NCI-H187 (cell line): ENCODE results near the gene KIF12.

Experiments
- DNase-seq, 2 experiments: peaks; one replicate each; lab custom pipeline; 2025; lab: John Stamatoyannopoulos, UW

The KIF12 gene

GRCh38 chr9:114123031-114123977 is 24.2 kb upstream of the KIF12 start:
- DNase-seq: no peak

GRCh38 chr9:114122136-114123027 is 23.3 kb upstream of the KIF12 start:
- DNase-seq: no peak

GRCh38 chr9:114121227-114122135 is 22.4 kb upstream of the KIF12 start:
- no peak for DNase-seq

DNA sequence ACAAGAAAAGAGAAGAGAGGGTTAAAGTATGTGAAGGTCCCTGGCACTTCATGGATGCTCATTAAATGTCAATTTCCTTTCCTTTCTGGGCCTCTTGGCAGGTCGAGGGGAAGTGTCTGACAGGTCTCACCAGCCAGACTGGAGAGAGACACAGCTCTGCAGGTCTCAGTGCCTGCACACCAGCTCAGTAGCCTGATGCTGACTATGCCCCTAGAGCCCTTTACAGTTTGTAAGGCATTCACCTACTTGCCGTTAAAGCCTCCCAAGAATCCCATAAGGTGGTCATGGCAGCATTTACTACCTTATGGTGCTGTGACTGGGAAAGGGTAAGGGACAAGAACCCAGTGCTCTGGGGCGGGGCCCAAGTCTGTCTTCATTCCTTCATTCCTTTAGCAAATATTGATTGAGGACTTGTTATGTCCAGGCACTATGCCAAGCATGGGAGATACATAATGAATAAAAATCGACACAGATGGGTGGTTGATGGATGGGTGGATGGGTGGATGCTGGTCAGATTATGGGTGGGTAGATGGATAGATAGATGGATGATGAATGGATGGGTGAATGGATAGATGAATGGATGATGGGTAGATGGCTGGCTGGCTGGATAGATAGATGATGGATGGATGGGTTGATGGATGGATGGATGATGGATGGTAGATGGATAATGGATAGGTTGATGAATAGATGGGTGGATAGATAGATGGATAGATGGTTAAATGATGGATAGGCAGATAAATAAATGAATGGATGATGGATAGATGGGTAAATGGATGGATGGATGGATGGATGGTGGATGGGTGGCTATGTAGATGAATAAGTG is 21.3 kb upstream of the KIF12 start:
- no peak for DNase-seq

GRCh38 chr9:114119242-114120191 is 20.4 kb upstream of the KIF12 start:
- DNase-seq: no peak

DNA sequence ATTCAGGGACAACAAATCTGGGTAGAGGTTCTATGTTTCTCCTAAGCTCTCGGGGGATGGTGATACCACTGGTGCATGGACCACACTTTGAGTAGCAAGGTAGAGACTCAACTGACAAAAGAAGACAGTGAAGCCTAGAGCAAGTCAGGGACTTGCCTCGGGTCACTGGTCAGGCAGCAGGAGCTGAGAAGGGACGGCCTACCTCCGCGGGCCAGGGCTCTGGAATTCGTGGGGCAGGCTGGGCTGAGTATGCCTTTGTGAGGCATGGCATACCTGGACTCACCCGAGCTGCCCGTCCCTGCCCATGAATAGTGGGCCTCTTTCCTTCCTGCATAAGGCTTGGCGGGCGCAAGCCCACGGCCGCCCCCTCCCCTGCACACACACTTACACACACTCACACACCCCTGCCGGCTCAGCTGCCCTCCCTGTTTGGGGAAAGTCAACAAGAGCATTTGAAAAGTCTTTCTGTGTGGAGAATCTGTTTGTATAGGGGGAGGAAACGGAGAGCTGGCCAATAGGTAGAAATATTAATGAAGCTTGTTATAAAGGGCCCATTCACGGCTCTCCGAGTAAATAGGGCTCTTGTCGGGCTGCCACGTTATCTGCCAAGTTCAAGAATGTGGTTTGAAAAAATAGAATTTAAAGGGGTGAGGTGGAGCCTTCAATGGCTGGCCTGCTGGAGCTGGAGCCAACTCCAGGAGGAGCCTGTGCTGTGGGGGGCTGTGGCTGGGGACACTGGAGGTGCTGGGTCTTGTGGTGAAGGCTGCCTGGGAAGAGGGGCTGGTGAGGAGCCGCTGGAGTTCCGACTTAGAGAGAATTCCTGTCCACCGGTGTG is 19.1 kb upstream of the KIF12 start:
- DNase-seq: no peak

- DNase-seq: no peak
Observed at GRCh38 chr9:114117614-114117995, 18.5 kb upstream of the KIF12 start.

DNA sequence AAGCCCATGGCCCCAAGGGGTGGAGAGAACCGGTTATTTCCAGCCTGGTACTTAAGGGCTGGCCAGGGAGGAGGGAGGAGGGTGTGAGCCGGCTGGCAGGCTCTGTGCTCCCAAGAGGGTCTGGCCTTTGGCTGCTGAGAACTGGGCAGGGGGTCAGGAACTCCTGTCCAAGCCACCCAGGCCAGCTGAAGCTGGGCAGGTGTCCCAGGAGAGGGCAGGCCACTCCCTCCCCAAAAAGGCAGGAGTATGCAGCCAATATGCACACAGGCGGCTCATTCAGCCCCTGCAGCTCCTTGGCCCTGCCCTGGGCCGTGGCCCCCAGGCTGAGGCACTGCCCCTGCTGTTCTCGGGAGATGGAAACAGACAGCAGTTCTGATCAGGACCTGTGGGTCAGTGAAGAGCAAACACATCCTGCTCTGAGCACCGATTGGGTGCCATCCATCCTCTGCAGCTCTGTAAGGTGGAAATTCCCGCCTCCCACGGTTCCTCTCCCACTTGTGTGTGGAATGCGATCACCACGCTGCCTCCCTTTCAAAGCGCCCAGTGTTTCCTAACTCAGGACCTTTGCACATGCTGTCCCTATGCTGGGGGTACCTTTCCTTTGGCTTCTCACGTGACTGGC is 17.1 kb upstream of the KIF12 start:
- DNase-seq: no peak

DNA sequence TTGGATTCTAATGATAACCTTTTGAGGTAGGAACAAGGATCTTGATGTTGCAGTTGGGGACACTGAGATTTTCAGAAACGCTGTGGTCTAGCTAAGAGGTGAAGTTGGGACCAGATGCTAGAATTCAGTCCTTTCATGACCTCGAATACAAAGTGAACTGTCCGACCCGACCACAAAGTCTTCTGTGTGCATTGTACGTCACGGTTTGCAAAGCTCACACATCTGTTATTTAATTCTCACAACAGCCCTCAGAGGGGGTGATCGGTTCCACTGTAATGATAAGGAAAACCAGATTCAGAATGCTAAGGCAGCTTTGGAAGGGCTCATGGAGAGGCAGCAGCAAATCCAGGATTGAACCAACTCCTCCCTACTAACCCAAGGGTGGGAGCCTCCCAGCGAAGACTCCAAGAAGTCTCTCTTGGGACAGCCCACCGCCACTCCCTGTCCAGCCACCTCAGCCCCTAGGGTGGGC is 16.6 kb upstream of the KIF12 start:
- no peak for DNase-seq

- DNase-seq: no peak
Observed at GRCh38 chr9:114114364-114114763, 15.3 kb upstream of the KIF12 start.

DNA sequence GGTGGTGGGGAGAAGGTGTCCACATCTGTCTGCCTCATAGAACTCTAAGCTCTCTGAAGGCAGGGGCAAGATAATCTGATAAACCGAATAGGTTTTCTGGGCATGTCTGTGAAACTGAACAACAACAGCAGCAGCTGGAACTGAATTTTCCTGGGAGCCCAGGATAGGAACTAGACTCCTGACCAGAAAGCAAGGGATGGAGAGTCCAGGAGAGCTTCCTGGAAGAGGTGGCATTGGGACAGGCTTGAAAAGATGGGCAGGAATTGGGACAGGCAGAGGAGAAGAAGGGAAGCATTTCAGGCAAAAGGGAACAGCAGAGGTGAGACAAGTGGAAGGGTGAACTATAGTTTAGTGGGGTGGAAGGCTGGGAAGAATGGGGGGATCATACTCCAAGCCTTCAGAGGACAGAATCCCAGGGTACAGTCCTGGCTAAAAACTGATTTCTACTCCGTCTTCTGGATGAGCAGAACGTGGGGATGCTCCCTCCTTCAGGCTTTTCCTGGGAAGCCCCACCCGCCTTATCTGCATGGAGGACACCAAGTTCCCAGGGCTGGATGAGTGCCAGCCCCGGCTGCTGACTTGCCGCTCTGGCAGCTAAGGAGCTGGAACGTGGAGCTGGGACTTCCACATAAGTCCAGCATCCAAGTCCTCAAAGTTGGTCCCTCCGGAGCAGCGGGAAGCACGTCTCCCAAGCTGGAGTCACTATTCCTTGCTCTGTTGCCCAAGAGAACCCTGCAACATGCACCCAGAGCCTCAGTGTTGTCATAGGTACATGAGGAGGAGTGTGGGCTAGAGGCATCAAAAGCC is 13.9 kb upstream of the KIF12 start:
- DNase-seq: no peak

GRCh38 chr9:114112325-114112724 is 13.2 kb upstream of the KIF12 start:
- no peak for DNase-seq

- no peak for DNase-seq
Observed at GRCh38 chr9:114110180-114110579, 11.1 kb upstream of the KIF12 start.

GRCh38 chr9:114109124-114109523 is 10.0 kb upstream of the KIF12 start:
- no peak for DNase-seq

GRCh38 chr9:114108016-114108833 is 9.1 kb upstream of the KIF12 start:
- DNase-seq: no peak

GRCh38 chr9:114107286-114108001 is 8.4 kb upstream of the KIF12 start:
- no peak for DNase-seq
